Suppressor macrophage (primary cell): ENCODE data around the gene IL1RAPL1.

ENCODE experiments used
- DNase-seq, 4 experiments: peaks; one replicate each; pipeline ENCODE4 v3.0.0-alpha.2; 2020 to 2022

IL1RAPL1 gene

DNA sequence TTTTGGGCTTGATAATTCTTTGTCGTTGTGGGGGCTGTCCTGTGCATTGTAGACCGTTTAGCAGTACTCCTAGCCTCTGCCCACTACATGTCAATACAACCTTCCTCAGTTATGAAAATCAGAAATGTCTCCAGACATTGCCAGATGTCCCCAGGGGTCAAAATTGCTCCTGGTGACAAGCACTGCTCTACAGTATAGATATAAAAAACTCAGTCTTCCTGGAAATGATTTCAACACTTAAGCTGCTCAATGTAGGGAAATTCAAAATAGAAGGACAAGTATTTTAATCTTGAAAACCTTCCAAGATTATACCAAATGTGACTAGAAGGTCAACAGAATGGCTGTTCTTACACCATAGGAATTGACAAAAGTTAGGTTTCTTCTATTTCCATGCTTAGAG is 1339.4 kb downstream of the IL1RAPL1 start:
- DNase-seq = no peak

DNA sequence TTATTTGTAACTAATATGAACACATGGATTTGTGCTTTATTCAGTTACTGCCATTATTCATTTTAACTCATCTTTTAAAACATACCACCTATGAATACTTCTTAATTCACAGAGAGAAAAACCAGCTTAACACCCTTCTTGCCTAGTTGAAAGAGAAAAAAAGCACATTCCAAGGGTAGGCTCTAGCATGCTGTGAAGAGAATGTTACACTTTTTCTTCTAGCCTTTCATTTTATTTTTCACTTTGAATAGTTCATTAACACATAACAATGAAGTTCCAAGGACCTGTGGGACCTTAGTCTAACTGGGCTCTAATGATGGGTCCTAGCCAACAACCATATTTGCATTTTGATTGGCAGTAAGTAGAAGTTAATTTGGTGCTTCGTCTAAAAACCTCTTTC is 1348.2 kb downstream of the IL1RAPL1 start:
- no peak for DNase-seq

DNA sequence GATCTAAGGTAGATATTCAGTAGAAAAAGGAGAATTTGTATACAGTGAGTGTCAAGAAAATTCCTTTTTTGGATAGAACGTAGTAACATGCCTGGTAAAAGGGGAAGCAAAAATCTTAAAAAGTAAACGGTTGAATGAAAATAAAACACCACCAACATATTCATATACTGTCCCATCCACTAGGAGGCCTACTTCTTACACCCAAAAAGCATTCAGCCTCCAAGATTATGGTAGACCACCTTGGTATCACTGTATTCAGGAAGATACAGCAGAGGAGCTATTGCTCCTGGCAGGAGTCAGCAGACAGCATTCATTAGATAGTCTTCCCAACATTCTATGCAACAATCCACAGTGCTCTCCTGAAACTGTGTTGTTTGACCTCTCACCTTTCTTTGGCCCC is 1353.5 kb downstream of the IL1RAPL1 start:
- DNase-seq = no peak

DNA sequence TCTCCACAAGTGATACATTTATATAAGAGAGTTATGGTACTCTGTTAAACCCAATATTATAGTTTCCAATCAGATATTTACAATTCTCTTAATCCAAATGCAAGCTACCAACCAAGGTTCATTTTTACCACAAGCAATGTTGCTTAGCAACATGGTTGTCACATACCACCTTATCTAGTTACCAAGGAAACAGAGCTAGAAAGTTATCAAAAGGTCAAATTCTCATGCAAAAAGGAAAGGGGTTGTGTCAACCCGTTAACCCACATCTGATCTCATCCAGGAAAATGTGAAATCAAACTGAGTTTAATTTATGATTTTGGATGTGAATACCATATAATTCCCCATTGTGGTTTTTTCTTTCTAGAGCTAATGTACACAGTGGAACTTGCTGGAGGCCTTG is 1354.0 kb downstream of the IL1RAPL1 start:
- DNase-seq = no peak

DNA sequence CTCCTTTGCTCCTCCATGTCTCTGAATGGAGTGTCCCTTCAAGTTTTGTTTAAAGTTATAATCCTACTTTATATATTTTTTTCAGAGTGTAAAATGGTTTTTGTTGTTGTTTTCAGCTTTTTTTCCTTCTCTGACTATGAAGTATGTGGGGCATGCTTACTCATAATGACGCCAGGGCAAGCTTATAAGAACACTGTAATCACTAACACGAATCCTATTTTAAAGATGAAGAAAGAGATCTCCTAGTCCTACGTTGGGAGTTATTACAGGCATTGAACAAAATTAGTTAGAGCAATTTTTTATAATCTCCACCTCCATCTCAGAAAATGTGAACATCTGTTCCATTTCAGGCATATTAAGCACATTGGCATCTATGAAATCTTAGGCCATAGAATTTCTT is 1360.0 kb downstream of the IL1RAPL1 start:
- no peak for DNase-seq

DNA sequence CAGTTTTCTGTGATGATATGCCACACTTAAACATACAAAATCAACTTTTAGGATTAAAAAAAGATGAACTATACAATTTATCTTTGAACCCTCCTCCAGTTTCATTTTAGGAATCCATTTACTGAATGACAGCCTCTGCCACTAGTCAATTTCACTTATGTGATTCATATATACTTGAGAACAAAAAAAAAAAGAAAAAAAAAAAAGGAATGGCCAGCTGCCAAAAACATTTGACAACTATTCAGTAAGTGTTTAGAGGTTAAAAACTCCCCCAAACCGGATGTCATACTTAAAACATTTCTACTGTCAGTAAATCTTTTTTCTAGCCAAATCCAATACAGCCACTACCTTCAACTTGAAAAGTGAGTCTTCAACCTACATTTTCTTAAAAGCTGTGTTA is 1361.4 kb downstream of the IL1RAPL1 start:
- no peak for DNase-seq

DNA sequence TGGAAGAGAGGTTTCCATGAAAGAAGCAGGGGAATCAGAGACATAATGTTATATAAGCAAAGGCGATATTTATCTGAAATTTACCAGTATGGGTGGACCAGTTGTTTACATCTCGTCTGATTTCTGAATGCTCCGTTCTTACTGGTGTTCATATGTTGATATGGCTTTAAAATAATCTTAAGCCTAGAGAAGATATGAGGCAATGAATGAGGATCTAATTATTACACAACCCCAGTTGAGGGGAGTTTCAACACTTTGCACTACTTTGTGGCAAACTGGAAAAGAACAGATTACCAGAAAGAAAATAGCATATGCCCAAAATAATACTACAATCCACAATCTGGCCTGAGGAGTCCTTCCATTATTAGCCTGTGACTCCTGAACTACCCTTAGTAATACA is 1364.8 kb downstream of the IL1RAPL1 start:
- no peak for DNase-seq

DNA sequence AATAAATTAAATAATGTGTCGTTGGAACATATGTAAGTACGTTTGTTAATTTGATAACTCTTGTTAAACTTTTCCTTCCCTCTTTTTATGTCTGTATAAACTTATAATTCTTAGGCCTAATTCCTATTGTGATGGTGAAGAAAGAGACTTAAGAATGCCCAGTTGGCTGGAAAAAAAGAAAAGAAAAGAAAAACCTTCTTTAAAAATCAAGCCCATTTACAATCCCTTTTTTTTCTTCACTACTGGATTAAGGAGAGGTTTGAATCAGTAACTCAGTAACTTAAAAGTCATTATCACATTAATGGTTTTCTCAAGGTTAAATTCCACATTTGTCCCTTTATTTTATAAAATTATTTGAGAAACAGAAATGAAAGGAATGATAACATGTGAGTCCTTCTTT is 1374.8 kb downstream of the IL1RAPL1 start:
- no peak for DNase-seq

DNA sequence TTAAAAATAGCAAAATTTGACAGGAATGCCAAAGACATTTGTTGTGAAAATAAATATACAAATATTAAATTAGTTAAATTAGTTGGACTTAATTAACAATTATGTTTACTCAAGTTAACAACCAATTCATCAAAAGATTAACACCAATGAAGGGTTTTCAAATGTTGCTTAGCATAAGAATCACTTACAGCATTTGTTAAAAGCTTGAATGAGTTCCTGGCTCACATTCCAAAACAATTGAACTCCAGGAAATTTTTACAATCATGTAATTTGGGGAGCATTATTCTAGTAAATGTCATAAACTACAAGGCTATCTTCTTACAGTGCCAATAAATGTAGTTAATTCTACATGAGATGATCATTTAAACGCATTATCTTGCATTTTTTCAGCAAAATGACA is 1378.4 kb downstream of the IL1RAPL1 start:
- no peak for DNase-seq

DNA sequence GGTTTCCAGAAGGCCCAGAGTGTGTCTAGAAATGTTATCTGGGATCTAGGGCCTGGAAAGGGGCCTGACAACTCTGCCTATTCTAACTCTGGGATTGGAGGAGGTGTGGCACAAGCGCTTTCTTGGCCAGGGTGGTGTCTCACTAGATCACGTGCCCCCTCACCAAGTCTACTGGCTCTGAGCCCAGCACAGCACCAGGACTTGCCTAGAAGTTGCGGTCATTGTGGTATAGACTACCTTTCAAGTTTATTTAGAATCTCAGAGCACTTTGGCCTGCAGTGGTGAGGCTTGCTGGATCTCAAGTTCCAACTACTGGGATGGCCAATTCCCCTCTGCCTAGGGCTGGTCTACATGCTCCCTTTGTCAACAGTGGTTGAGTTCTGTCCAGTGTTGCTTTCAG is 1404.8 kb downstream of the IL1RAPL1 start:
- no peak for DNase-seq

DNA sequence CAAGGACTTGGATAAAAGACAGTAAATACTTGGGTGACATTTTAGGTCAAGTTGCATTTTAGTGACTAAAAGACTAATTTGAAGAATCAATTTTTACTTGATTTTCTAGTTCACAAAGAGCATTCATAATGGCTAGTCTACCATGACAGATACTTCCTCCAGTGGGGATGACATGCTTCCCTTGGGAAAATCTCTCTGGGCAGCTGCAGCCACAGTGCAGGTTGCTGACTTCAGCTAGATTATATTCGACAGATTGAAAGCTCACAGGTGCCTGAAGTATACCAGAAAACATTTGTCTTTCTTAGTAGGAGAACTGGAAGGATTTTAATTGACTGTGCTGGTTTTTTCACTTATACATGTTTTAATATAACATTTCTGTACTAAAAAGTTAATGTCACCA is 1418.6 kb downstream of the IL1RAPL1 start:
- no peak for DNase-seq
